IMR-90 (cell line): ENCODE measurements around the gene CCDC18. TPM values are rescaled to one million over a fixed set of nuclear protein-coding genes. Genes with fewer than 3 reads are reported as not detected.

Experiments
- ATAC-seq: fragments of 200-7000 bp; cut with Tn5 transposase; 2 replicates; pipeline ENCODE4 v1.9.1; 2020; ENCODE audit warnings: low read depth, mild to moderate bottlenecking, moderate library complexity
- BruUV-seq: library from RNA; stranded (reverse); fragments of 400-500 nt; replicated peaks from 2 replicates; lab custom pipeline; 2021; lab: Mats Ljungman, UMichigan
- CTCF ChIA-PET: fragments of 300-600 bp; formaldehyde crosslinking; extraction: SDS; loops from one replicate; lab custom pipeline; 2021; ENCODE audit warnings: antibody characterized with exemption; lab: Yijun Ruan, JAX
- POLR2A ChIA-PET: fragments of 300-600 bp; sonication (Branson Sonifier 250); formaldehyde crosslinking; loops from one replicate; lab custom pipeline; 2022; ENCODE audit warnings: antibody characterized with exemption; ENCODE audit not compliant: unreplicated experiment; lab: Charles Lee
- DNase-seq: peaks from one replicate; pipeline ENCODE4 v3.0.0; 2013
- H2AFZ ChIP-seq: replicated peaks from 2 replicates; pipeline ENCODE3; 2013; ENCODE audit warnings: low read length, mild to moderate bottlenecking; ENCODE audit not compliant: poor library complexity
- H2AK5ac ChIP-seq: 2 replicates; pipeline ENCODE4 v1.6.1; 2013; ENCODE audit warnings: low read depth, low read length, inconsistent platforms
- H2AK9ac ChIP-seq: replicated peaks from 2 replicates; pipeline ENCODE3; 2013; ENCODE audit warnings: mild to moderate bottlenecking, low read depth, low read length, moderate library complexity; ENCODE audit not compliant: poor library complexity
- H2BK120ac ChIP-seq: 2 replicates; pipeline ENCODE4 v1.6.1; 2013; ENCODE audit warnings: low read depth, low read length, inconsistent platforms
- H2BK15ac ChIP-seq: 3 replicates; pipeline ENCODE4 v1.6.1; 2013; ENCODE audit warnings: low read depth, low read length, inconsistent platforms
- H2BK20ac ChIP-seq: 2 replicates; pipeline ENCODE4 v1.6.1; 2013; ENCODE audit warnings: low read depth, mild to moderate bottlenecking, inconsistent platforms, low read length, moderate library complexity
- H2BK5ac ChIP-seq: 2 replicates; pipeline ENCODE4 v1.6.1; 2013; ENCODE audit warnings: mild to moderate bottlenecking, low read depth, low read length, inconsistent platforms; ENCODE audit not compliant: poor library complexity, severe bottlenecking
- H3K14ac ChIP-seq: replicated peaks from 2 replicates; pipeline ENCODE4 v1.6.1; 2013; ENCODE audit warnings: low read depth, low read length, inconsistent platforms
- H3K18ac ChIP-seq: 2 replicates; pipeline ENCODE4 v1.6.1; 2013; ENCODE audit warnings: low read depth, low read length, control low read depth
- H3K23ac ChIP-seq: 2 replicates; pipeline ENCODE4 v1.6.1; 2013; ENCODE audit warnings: low read depth, low read length, inconsistent platforms
- H3K27ac ChIP-seq: 2 replicates; pipeline ENCODE4 v1.5.1; 2013; ENCODE audit warnings: mild to moderate bottlenecking, control low read depth, low read length; ENCODE audit not compliant: insufficient read depth
- H3K27me3 ChIP-seq: 2 replicates; pipeline ENCODE4 v1.6.1; 2013; ENCODE audit warnings: low read length; ENCODE audit not compliant: control insufficient read depth, insufficient read depth
- H3K36me3 ChIP-seq: 2 replicates; pipeline ENCODE4 v1.6.1; 2013; ENCODE audit warnings: low read length, mixed read lengths; ENCODE audit not compliant: control insufficient read depth, insufficient read depth
- H3K4ac ChIP-seq: 2 replicates; pipeline ENCODE4 v1.6.1; 2013; ENCODE audit warnings: low read depth, low read length, inconsistent platforms
- H3K4me1 ChIP-seq: 2 replicates; pipeline ENCODE4 v1.6.1; 2013; ENCODE audit warnings: low read length, mixed read lengths; ENCODE audit not compliant: control insufficient read depth, insufficient read depth
- H3K4me2 ChIP-seq: 2 replicates; pipeline ENCODE4 v1.6.1; 2013; ENCODE audit warnings: low read depth, mild to moderate bottlenecking, control low read depth, low read length, moderate library complexity
- H3K4me3 ChIP-seq: 2 replicates; pipeline ENCODE4 v1.5.1; 2013; ENCODE audit warnings: low read depth, mild to moderate bottlenecking, control low read depth, low read length, moderate library complexity; ENCODE audit not compliant: insufficient read depth
- H3K56ac ChIP-seq: 2 replicates; pipeline ENCODE4 v1.6.1; 2013; ENCODE audit warnings: low read length, inconsistent platforms; ENCODE audit not compliant: insufficient read depth; ENCODE audit errors: extremely low read depth
- H3K79me1 ChIP-seq, 2 experiments: 2 replicates each; pipeline ENCODE4 v1.6.1; 2013; ENCODE audit warnings: low read length in 2 of 2, inconsistent platforms in 1 of 2, low read depth in 1 of 2
- H3K9ac ChIP-seq: 2 replicates; pipeline ENCODE4 v1.6.1; 2013; ENCODE audit warnings: low read depth, low read length, control low read depth
- H3K9me1 ChIP-seq: 2 replicates; pipeline ENCODE4 v1.6.1; 2013; ENCODE audit warnings: low read length, inconsistent platforms; ENCODE audit not compliant: insufficient read depth
- H3K9me3 ChIP-seq: 2 replicates; pipeline ENCODE4 v1.6.1; 2013; ENCODE audit warnings: low read length; ENCODE audit not compliant: control insufficient read depth, insufficient read depth
- H4K20me1 ChIP-seq: 2 replicates; pipeline ENCODE4 v1.6.1; 2013; ENCODE audit warnings: low read length, inconsistent platforms; ENCODE audit not compliant: insufficient read depth
- H4K5ac ChIP-seq: 2 replicates; pipeline ENCODE4 v1.6.1; 2013; ENCODE audit warnings: mild to moderate bottlenecking, low read depth, low read length, control low read depth
- H4K8ac ChIP-seq, 2 experiments: 2 replicates each; pipeline ENCODE4 v1.6.1; 2013; ENCODE audit warnings: low read depth in 2 of 2, low read length in 2 of 2, control low read depth in 1 of 2, inconsistent platforms in 1 of 2
- H4K91ac ChIP-seq: 2 replicates; pipeline ENCODE4 v1.6.1; 2013; ENCODE audit warnings: low read depth, low read length, inconsistent platforms; ENCODE audit not compliant: insufficient read depth
- CEBPB ChIP-seq: IDR thresholded peaks from 2 replicates; pipeline ENCODE4 v1.6.1; 2012; ENCODE audit warnings: low read depth, low read length, improper control_type of control experiment
- FOS ChIP-seq: fragments of 150-350 bp; IDR thresholded peaks from 2 replicates; pipeline ENCODE4 v1.6.1; 2016; ENCODE audit warnings: low read depth, low read length
- MAFK ChIP-seq: IDR thresholded peaks from 2 replicates; pipeline ENCODE4 v1.6.1; 2012; ENCODE audit warnings: low read depth, low read length, improper control_type of control experiment
- MAZ ChIP-seq: IDR thresholded peaks from 2 replicates; pipeline ENCODE4 v1.6.1; 2012; ENCODE audit warnings: low read depth, mild to moderate bottlenecking, low read length, improper control_type of control experiment, moderate library complexity, borderline replicate concordance
- MXI1 ChIP-seq: IDR thresholded peaks from 2 replicates; pipeline ENCODE4 v1.6.1; 2012; ENCODE audit warnings: low read depth, mild to moderate bottlenecking, low read length, moderate library complexity, borderline replicate concordance
- NFE2L2 ChIP-seq: fragments of 150-350 bp; IDR thresholded peaks from 2 replicates; pipeline ENCODE4 v1.6.1; 2016; ENCODE audit warnings: low read depth, mild to moderate bottlenecking, low read length
- POLR2A ChIP-seq: IDR thresholded peaks from 2 replicates; pipeline ENCODE4 v1.6.1; 2012; ENCODE audit warnings: mild to moderate bottlenecking, low read depth, low read length
- RAD21 ChIP-seq: IDR thresholded peaks from 2 replicates; pipeline ENCODE4 v1.6.1; 2012; ENCODE audit warnings: low read length, improper control_type of control experiment
- RCOR1 ChIP-seq: IDR thresholded peaks from 2 replicates; pipeline ENCODE4 v1.6.1; 2012; ENCODE audit warnings: mild to moderate bottlenecking, low read length, improper control_type of control experiment; ENCODE audit not compliant: insufficient replicate concordance
- RFX5 ChIP-seq: IDR thresholded peaks from 2 replicates; pipeline ENCODE4 v1.8.0; 2012; ENCODE audit warnings: low read depth, mild to moderate bottlenecking, low read length, moderate library complexity
- SMC3 ChIP-seq: fragments of 150-350 bp; IDR thresholded peaks from 2 replicates; pipeline ENCODE4 v1.6.1; 2016; ENCODE audit warnings: low read depth, mild to moderate bottlenecking, antibody characterized with exemption, low read length, moderate library complexity
- dilution Hi-C: fragments of 300-500 bp; cut with HindIII; formaldehyde crosslinking; loops from one replicate; pipeline ENCODE4 v1.14.3; 2018; ENCODE audit warnings: low sequenced_read_pairs; ENCODE audit not compliant: unreplicated experiment
- in situ Hi-C: fragments of 300-500 bp; cut with MboI; formaldehyde crosslinking; loops from 3 replicates; pipeline ENCODE4 v1.14.3; 2019; ENCODE audit warnings: low sequenced_read_pairs, inconsistent platforms, mixed read lengths
- intact Hi-C: fragments of 100-400 bp; cut with micrococcal nuclease; formaldehyde crosslinking; loops from 2 replicates; pipeline ENCODE4 v1.10.0; 2022
- polyA plus RNA-seq, 3 experiments: library from polyadenylated mRNA; depleted of rRNA; stranded (reverse); fragments of >200 nt; gene quantifications; 2 replicates each; pipeline ENCODE4 v1.2.3, GENCODE V29; 2012; ENCODE audit warnings: low replicate concordance in 1 of 3
- total RNA-seq: library from RNA; depleted of rRNA; stranded (reverse); fragments of >200 nt; gene quantifications from 2 replicates; pipeline ENCODE4 v1.2.3, GENCODE V29; 2012
- TF ChIP-seq, protein P1 (sequence below): fragments of 150-350 bp; IDR thresholded peaks from 2 replicates; pipeline ENCODE4 v1.6.1; 2017; ENCODE audit warnings: mild to moderate bottlenecking, antibody characterized with exemption, low read length, low read depth
- TF ChIP-seq, protein P2 (sequence below): fragments of 150-350 bp; IDR thresholded peaks from 2 replicates; pipeline ENCODE4 v1.6.1; 2016; ENCODE audit warnings: low read depth, mild to moderate bottlenecking, low read length, moderate library complexity, borderline replicate concordance
- TF ChIP-seq, protein P3 (sequence below): conservative IDR thresholded peaks from 2 replicates; pipeline ENCODE4 v1.5.1; 2012; ENCODE audit warnings: mild to moderate bottlenecking, low read depth, low read length, improper control_type of control experiment

The CCDC18 gene
- total and polyA plus RNA-seq, 2 of the 4 experiments (the other 2 are of a cell fraction), result 5.5 to 7.3 TPM

DNA sequence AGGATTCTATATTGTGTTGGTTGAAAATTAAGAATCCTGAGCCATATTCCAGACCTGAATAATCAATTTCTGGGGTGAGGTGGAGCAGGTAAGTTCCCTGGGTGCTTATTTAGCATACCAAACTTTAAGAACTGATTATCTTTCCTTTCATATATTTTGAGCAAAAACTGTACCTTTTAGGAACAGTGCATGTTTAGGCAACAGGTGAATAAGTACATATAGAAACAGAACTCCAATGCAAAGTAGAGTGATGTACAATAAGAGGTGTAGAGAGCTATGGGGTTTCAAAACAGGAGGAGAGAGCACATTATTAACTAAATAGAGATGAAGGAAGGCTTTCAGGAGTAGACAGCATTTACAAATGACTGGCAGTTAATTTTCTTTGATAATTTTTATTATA lies 29.1 kb upstream of the CCDC18 start:
- POLR2A ChIA-PET, result no interaction called here
- peaks cover 17 to 36% of the 10 kb centered on the region in 2 experiments; a peak in 3 of 4 replicates for H3K79me1 ChIP-seq
- no peaks in the 10 kb centered on the region for H3K27me3 ChIP-seq
- no peak for ATAC-seq
- no peak overlapping the region for H3K4me3 ChIP-seq
- H2BK15ac ChIP-seq, result no peak overlapping the region
- H2BK120ac ChIP-seq, result no peak overlapping the region
- no peak overlapping the region for H3K14ac ChIP-seq
- intact Hi-C loops (no loop called here), in situ Hi-C loops (no loop called here), dilution Hi-C loops (no loop called here)
- no peak overlapping the region for H2BK5ac ChIP-seq
- H4K20me1 ChIP-seq, result no peaks in the 10 kb centered on the region; the same call in 1 of the 2 replicates
- H3K27ac ChIP-seq, result no peak overlapping the region
- H2BK20ac ChIP-seq, result no peak overlapping the region
- H2AK9ac ChIP-seq, result no peak overlapping the region
- no peak overlapping the region for H3K23ac ChIP-seq
- no peak overlapping the region for H3K56ac ChIP-seq
- no peak overlapping the region for H4K8ac ChIP-seq
- no TSS peak for BruUV-seq
- H3K4me2 ChIP-seq, result no peak overlapping the region
- H3K9me3 ChIP-seq, result no peaks in the 10 kb centered on the region
- H3K36me3 ChIP-seq, result peaks cover 16% of the 10 kb centered on the region
- peaks cover 6% of the 10 kb centered on the region; the same call in 1 of the 2 replicates for H3K9me1 ChIP-seq
- no peak overlapping the region for H4K5ac ChIP-seq
- H3K9ac ChIP-seq, result no peak overlapping the region
- H2AK5ac ChIP-seq, result no peak overlapping the region
- no peak overlapping the region for H2AFZ ChIP-seq
- TF ChIP-seq NFE2L2 (no peak), MAFK (no peak), RAD21 (no peak), CEBPB (no peak), MAZ (no peak), POLR2A (no peak), RCOR1 (no peak), RFX5 (no peak), MXI1 (no peak), FOS (no peak), SMC3 (no peak)
- TF ChIP-seq, protein P1, sequence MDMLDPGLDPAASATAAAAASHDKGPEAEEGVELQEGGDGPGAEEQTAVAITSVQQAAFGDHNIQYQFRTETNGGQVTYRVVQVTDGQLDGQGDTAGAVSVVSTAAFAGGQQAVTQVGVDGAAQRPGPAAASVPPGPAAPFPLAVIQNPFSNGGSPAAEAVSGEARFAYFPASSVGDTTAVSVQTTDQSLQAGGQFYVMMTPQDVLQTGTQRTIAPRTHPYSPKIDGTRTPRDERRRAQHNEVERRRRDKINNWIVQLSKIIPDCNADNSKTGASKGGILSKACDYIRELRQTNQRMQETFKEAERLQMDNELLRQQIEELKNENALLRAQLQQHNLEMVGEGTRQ, result no peak
- TF ChIP-seq, protein P2, sequence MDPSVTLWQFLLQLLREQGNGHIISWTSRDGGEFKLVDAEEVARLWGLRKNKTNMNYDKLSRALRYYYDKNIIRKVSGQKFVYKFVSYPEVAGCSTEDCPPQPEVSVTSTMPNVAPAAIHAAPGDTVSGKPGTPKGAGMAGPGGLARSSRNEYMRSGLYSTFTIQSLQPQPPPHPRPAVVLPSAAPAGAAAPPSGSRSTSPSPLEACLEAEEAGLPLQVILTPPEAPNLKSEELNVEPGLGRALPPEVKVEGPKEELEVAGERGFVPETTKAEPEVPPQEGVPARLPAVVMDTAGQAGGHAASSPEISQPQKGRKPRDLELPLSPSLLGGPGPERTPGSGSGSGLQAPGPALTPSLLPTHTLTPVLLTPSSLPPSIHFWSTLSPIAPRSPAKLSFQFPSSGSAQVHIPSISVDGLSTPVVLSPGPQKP, result no peak
- TF ChIP-seq, protein P3, sequence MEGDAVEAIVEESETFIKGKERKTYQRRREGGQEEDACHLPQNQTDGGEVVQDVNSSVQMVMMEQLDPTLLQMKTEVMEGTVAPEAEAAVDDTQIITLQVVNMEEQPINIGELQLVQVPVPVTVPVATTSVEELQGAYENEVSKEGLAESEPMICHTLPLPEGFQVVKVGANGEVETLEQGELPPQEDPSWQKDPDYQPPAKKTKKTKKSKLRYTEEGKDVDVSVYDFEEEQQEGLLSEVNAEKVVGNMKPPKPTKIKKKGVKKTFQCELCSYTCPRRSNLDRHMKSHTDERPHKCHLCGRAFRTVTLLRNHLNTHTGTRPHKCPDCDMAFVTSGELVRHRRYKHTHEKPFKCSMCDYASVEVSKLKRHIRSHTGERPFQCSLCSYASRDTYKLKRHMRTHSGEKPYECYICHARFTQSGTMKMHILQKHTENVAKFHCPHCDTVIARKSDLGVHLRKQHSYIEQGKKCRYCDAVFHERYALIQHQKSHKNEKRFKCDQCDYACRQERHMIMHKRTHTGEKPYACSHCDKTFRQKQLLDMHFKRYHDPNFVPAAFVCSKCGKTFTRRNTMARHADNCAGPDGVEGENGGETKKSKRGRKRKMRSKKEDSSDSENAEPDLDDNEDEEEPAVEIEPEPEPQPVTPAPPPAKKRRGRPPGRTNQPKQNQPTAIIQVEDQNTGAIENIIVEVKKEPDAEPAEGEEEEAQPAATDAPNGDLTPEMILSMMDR, result no peak
- DNase-seq, result no peak
- no peak overlapping the region for H3K18ac ChIP-seq
- H3K4ac ChIP-seq, result no peak overlapping the region
- no peak overlapping the region for H4K91ac ChIP-seq
- no peaks in the 10 kb centered on the region for H3K4me1 ChIP-seq
- CTCF ChIA-PET, result no interaction called here
